ENCODE measurements around the gene ARHGEF11.

DNA sequence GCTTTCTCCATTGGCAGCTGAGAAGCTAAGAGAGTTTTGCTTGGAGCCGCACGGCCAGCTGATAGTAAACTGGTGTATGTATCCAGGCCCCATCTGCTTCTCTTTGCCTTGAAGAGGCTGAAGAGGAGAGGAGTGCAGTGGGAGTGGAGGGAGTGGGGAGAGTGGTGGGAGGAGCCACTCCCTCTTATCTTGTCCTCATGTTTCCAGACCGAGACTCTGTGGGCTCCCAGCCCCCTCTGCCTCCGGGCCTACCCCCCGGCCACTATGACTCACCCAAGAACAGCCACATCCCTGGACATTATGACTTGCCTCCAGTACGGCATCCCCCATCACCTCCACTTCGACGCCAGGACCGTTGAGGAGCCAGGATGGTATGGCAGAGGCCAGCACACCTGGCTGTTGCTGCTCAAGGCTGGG is 131.1 kb downstream of the ARHGEF11 start:
- TF ChIP-seq POLR2A (IDR thresholded peaks at IDR 0.05) = no peak
- TF ChIP-seq, protein P1, sequence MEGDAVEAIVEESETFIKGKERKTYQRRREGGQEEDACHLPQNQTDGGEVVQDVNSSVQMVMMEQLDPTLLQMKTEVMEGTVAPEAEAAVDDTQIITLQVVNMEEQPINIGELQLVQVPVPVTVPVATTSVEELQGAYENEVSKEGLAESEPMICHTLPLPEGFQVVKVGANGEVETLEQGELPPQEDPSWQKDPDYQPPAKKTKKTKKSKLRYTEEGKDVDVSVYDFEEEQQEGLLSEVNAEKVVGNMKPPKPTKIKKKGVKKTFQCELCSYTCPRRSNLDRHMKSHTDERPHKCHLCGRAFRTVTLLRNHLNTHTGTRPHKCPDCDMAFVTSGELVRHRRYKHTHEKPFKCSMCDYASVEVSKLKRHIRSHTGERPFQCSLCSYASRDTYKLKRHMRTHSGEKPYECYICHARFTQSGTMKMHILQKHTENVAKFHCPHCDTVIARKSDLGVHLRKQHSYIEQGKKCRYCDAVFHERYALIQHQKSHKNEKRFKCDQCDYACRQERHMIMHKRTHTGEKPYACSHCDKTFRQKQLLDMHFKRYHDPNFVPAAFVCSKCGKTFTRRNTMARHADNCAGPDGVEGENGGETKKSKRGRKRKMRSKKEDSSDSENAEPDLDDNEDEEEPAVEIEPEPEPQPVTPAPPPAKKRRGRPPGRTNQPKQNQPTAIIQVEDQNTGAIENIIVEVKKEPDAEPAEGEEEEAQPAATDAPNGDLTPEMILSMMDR (IDR thresholded peaks at IDR 0.05) = no peak
- TF ChIP-seq EP300 (IDR thresholded peaks at IDR 0.05) = no peak
- TF ChIP-seq POLR2AphosphoS5 (IDR thresholded peaks at IDR 0.05) = no peak
